Muscle of arm (tissue), 12 donors: ENCODE measurements around the gene TMEM255B. TPM values are rescaled to one million over a fixed set of nuclear protein-coding genes. Genes with fewer than 3 reads are reported as not detected.

Experiments
- DNase-seq: peaks from one replicate; pipeline ENCODE4 v3.0.0-alpha.2; 2013
- polyA plus RNA-seq, 12 donors: library from polyadenylated mRNA; unstranded; fragments of 120-200 nt; gene quantifications; one replicate each; pipeline ENCODE4 v1.2.1, GENCODE V29; 2013; ENCODE audit not compliant: insufficient read length in 12 of 12

TMEM255B gene
- polyA plus RNA-seq, 12 donors: 4.6 to 12.2 (median 6.0) TPM; not detected in 2

- no peak for DNase-seq
Measured at GRCh38 chr13:113765564-113765910, 6.5 kb downstream of the TMEM255B start.

- no peak for DNase-seq
Measured at GRCh38 chr13:113766035-113766800, 7.2 kb downstream of the TMEM255B start.

GRCh38 chr13:113767366-113767765, 8.3 kb downstream of the TMEM255B start:
- DNase-seq: no peak

GRCh38 chr13:113768018-113768905, 9.2 kb downstream of the TMEM255B start:
- DNase-seq: no peak

- DNase-seq: no peak
Measured at GRCh38 chr13:113769106-113769505, 10.1 kb downstream of the TMEM255B start.

- no peak for DNase-seq
Measured at GRCh38 chr13:113769881-113770280, 10.9 kb downstream of the TMEM255B start.

- DNase-seq: no peak
Measured at GRCh38 chr13:113770441-113770840, 11.4 kb downstream of the TMEM255B start.

GRCh38 chr13:113770937-113771336, 11.9 kb downstream of the TMEM255B start:
- DNase-seq: no peak

- DNase-seq: no peak
Measured at GRCh38 chr13:113771709-113772331, 12.8 kb downstream of the TMEM255B start.

GRCh38 chr13:113774177-113775107, 15.4 kb downstream of the TMEM255B start:
- no peak for DNase-seq

- DNase-seq: no peak
Measured at GRCh38 chr13:113775451-113776145, 16.6 kb downstream of the TMEM255B start.

- no peak for DNase-seq
Measured at GRCh38 chr13:113776231-113777125, 17.5 kb downstream of the TMEM255B start.

GRCh38 chr13:113777311-113778260, 18.6 kb downstream of the TMEM255B start:
- DNase-seq: no peak

GRCh38 chr13:113781571-113781970, 22.5 kb downstream of the TMEM255B start:
- DNase-seq: no peak

GRCh38 chr13:113782472-113782871, 23.4 kb downstream of the TMEM255B start:
- no peak for DNase-seq

- no peak for DNase-seq
Measured at GRCh38 chr13:113783200-113783881, 24.3 kb downstream of the TMEM255B start.

GRCh38 chr13:113783966-113784644, 25.1 kb downstream of the TMEM255B start:
- no peak for DNase-seq
